Activated CD4-positive, alpha-beta T cell treated with anti-CD3 and anti-CD28 coated beads, Interleukin-2, amount 50 U/mL, for 24 hours (primary cell): ENCODE results near the gene AQP10.
"Not testable (repeated sequence)": the region's sequence is repeated elsewhere in the genome, so short reads cannot be mapped to it uniquely, and the experiment has no call there.

Source experiments
- DNase-seq, 2 donors: peaks; one replicate each; pipeline ENCODE4 v3.0.0-alpha.2; 2020; ENCODE audit warnings: low read depth in 1 of 2, low spot score in 1 of 2

The AQP10 gene

DNA sequence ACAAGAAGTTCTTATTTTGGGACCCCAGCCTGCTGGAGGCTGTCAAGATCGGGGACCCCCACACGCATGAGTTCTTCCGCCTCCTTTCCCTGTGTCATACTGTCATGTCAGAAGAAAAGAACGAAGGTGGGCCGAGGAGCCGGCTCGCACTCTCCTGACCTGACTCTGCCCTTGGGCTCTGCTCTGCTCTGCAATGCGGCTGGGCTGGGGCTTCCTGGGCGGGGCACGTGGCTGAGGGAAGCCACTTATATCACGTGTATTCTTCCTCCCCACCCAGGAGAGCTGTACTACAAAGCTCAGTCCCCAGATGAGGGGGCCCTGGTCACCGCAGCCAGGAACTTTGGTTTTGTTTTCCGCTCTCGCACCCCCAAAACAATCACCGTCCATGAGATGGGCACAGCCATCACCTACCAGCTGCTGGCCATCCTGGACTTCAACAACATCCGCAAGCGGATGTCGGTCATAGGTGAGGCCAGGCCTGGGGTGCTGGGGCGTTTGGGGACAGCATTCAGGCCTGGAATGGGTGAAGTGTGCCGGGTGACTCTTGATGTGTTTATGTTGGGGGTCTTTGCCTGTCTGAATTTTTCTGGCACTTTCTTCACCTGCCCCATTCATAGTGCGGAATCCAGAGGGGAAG lies 22.1 kb downstream of the AQP10 start:
- DNase-seq, result peak in 1 of 2 donors; percentile 54

DNA sequence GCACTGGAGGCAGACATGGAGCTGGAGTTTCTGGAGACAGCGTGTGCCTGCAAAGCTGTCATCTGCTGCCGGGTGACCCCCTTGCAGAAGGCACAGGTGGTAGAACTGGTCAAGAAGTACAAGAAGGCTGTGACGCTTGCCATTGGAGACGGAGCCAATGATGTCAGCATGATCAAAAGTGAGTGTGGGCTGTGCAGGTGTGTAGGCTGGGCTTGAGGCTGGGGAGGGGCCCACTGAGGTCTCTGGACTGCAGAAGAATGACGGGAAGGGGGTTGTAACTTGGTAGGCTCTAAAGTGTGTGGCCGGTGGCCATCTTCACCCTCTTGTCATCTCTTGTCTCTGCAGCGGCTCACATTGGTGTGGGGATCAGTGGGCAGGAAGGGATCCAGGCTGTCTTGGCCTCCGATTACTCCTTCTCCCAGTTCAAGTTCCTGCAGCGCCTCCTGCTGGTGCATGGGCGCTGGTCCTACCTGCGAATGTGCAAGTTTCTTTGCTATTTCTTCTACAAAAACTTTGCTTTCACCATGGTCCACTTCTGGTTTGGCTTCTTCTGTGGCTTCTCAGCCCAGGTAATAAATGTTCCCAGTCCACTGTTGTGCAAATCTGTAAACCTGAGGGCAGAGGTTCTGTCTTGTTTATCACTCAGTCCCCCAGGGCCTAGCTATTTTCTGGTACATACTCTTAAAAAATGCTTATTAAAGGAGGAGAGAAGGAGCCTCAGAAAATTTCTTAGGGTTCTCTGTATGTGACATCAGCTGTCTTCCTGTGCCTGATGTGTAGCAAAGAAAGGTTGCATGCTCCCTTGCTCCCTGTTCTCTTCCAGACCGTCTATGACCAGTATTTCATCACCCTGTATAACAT lies 24.3 kb downstream of the AQP10 start:
- peak in 1 of 2 donors; percentile 53 for DNase-seq

DNA sequence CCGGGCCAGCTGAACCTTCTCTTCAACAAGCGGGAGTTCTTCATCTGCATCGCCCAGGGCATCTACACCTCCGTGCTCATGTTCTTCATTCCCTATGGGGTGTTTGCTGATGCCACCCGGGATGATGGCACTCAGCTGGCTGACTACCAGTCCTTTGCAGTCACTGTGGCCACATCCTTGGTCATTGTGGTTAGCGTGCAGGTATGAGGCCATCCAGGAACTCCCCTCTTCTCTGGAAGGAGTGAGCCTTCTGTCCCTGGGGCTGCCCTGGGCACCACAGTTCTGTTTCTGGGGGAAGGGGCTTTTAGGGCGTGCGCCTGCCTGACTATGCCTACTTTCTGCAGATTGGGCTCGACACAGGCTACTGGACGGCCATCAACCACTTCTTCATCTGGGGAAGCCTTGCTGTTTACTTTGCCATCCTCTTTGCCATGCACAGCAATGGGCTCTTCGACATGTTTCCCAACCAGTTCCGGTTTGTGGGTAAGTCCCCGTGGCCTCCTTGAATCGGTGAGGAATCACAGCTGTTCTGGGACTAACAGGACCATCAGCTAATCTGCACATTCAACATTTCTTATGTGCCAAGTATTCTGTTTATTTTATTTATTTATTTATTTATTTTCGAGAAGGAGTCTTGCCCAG lies 25.5 kb downstream of the AQP10 start:
- DNase-seq, result no peak

DNA sequence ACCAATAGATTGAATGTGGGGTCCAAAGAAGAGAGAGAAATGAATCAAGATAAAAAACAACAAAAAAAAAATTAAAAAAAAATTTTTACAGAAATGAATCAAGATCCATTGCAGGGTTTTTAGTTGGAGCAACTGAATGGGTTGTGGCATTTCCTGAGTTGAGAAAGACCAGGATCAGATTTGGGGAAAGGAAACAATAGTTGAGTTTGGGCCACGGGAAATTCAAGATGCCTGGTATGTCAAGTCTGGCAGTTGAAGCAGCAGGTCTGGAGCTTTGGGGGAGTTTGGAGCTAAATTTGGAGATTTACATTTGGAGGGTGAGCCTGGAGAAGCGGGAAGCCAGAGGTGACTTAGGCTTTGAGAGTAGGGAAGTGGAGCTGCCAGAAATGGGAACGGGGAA lies 27.1 kb downstream of the AQP10 start:
- no peak for DNase-seq

DNA sequence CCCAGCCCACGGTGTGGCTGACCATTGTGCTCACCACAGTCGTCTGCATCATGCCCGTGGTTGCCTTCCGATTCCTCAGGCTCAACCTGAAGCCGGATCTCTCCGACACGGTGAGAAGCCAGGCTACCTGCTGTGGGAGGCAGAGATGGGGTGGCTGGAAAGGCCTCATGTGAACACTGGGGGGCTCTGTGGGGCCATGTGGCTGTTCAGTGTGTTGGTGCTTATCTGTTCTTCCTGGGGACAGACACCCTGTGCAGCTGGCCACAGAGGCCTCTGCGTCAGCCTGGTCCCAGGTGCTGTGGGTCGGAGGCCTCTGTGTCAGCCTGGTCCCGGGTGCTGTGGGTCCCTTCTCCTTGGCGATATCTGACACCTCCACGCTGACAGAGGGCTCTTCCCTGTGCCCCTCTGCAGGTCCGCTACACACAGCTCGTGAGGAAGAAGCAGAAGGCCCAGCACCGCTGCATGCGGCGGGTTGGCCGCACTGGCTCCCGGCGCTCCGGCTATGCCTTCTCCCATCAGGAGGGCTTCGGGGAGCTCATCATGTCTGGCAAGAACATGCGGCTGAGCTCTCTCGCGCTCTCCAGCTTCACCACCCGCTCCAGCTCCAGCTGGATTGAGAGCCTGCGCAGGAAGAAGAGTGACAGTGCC lies 27.7 kb downstream of the AQP10 start:
- no peak for DNase-seq

DNA sequence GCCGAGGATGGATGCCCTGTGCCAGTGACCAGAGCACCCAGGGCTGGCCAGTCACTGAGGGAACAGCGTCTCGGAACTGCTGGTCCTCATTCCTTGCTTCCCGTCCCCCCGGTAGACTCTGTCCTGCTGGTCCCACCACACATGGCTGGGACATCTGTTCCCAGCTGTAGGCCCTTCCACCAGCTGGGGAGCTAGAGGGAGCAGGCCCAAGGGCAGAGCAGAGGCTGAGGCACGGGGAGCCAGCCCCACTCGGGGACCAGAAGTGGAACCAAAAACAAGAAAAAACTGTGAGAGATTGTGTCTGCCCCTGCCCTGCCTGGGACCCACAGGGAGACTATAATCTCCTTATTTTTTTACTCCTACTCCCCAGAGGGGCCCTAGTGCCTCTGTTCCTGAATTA lies 28.2 kb downstream of the AQP10 start:
- no peak for DNase-seq

DNA sequence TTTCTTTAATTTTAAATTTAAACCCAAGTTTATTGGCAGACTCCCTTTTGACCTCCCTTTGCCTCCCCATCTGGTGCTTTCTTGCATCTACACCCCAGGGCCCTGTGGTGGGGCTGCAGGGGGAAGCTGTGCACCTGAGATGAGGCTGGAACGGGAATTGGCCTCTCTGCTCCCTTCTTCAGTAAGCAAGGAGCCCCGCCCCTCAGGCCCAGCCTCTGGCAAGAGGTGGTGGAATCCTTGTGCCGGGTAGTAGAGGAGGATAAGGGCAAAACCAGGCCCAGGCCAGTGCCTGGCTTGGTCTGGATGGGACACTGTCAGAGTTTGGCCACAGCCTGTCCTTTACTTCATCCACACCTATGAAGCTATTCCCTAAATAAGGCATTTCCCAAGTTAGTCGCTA lies 29.5 kb downstream of the AQP10 start:
- DNase-seq, result no peak

DNA sequence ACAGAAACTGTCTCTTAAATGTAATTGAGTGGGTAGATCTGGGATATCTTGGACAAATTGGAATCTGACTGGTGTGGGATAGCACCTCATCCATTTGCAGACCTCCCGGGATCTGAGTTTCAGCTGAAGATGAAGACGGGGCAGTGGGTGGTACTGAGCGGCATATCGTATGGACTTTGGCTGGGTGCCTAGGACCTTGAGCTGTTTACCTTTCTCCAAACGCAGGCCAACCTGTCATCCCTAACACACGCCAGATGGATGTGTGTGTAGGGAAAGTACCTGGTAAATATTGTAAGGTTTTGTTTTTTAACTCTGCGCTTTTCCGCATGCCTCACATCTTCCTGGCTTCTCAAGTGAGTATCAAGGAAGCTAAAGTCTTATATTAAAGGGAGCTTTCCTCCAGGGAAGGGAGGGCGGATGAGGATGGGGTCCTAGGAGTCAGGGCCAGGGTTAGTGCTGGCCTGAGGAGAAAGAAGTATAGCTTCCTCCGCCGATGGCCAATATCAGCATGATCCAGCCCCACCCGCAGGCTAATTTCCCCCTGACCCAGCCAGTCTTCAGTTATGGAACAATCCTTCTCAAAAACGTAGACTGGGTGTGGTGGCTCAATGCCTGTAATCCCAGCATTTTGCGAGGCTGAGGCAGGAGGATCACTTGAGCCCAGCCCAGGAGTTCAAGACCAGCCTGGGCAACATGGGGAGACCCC lies 30.6 kb downstream of the AQP10 start:
- no peak for DNase-seq

DNA sequence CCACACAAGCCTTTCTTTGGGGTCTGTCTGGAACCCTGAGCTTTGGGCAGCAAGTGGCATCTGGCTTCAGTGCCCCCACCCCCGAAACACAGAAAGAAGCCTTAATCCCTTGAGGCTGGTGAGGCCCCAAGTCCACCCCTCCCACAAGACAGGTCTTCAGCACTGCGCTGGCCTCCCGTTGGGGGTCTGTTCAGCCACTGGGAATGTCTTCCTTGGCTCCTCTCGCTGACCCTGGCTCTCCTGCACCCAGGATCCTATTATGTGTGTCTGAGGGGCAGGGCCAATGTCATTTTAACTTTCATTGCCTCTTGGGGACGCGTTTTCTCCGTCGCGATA lies 31.3 kb downstream of the AQP10 start:
- DNase-seq, result no peak

DNA sequence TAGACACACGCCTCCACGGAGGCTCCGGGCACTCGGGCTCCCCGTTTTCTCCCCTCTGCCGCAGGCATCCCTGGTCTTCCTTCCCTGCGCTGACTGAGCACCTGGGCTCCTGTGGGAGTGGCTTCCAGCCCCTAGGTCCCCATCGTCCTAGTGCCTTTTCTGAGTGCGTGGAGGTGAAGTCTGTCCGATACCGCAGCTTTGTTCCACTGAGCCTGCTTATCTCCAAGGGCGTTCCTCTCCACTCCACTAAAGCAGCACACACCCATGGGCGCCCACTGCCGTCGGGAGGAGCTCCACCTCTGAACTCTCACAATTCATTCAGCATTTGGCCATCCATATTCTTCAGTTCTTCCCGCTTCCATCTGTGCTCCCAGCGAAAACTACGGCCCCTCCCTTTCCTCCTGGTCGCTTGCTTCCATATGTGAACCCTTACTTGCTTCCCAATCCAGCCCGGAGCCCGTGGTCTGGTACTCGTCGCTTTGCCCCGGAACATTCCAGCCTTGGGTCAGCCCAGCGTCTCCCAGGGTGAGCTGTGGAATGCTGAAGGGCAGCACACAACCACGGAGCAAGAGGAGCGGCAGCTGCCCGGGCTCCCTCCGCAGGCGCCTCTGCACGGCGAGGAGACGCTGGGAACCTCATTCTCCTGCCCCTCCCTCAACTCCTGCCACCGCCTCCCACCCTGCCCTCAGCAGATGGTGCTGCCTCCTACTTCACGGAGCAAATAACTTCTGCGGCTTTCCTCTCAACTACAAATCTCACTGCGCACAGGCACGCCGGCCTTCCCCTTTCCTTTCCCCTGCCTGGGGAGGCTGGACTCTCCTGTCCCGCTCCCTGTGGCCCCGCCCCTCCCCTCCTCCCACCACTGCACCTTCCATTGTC lies 31.9 kb downstream of the AQP10 start:
- DNase-seq, result no peak

DNA sequence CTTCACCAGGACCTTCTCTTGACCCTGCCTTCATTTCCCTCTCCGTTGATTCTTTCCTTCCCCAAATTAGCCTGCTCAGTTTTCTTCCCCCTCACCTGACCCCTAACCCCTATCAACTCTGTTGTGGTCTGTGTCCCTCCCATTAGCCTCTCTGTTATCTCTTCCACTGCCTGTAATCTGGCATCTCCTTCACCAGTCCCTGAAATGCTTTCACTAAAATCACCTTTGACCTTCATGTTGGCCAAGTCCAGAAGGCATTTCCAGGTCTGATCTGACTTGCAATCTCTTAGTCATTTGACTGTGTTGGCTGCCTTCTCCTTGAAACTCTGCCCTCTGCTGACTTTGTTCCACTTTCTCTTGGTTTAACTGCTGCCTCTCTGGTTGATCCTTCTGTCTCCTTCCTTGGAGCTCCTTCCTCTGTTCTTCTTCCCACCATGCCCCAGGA lies 32.6 kb downstream of the AQP10 start:
- no peak for DNase-seq

DNA sequence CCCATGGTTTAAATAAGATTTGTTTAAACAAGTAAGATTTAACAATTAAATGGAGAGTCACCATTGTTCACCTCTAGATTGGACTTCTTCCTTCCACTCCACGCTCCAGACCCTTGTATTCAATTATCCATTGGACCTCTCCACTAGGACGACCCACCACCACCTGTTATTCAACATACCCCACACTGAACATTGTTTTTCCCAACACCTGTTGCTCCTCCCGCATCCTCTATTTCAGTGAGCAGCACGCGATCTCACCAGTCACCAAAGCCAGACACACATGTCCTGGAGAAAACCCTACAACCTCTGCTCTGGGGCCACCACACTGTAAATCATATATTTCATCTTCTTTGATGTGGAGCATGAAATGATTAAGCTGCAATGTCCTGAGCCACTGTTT lies 33.1 kb downstream of the AQP10 start:
- no peak for DNase-seq

DNA sequence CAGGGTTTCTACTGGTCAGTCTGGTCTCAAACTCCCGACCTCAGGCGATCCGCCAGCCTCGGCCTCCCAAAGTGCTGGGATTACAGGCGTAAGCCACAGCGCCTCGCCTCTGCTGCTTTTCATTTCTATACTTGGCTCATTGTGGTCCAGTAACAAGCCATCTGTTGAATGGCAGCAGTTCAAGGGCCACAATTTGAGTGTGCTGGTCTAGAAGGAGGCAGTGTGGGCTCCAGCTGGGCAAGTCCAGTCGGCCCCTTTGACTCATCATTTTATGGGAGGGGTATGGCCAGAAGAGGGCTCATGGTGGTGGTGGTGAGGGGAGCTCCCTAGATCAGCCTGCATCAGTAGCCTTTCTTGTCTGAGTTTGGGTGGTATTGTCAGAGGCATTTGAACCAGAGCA lies 37.6 kb downstream of the AQP10 start:
- no peak for DNase-seq

DNA sequence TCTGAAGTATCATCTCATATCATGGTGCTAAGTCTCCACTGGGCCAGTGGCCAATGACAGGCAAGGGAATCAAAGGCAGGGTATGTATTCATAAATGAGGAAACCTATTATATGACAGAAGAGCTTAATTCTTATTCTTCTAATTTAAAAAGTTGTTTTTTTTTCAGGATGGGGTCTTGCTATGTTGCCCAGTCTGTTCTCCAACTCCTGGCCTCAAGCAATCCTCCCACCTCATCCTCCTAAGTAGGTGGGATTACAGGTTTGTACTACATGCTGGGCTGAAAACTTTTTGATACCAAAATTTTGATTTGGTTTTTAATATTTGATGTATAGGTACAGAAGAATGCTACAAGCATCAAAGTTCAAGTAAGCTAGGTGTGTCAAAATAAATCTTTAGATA lies 39.4 kb downstream of the AQP10 start:
- no peak for DNase-seq

DNA sequence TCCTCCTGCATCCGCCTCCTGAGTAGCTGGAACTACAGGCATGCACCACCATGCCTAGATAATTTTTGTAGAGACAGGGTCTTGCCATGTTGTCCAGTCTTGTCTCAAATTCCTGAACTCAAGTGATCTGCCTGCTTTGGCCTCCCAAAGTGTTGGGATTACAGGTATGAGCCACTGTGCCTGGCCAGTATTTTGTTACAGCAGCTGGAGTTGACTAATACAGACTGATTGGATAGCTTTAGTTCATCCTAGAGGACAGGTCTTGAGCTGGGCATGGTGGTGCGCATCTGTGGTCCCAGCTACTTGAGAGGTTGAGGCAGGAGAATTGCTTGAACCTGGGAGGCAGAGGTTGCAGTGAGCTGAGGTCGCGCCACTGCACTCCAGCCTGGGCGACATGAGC lies 40.0 kb downstream of the AQP10 start:
- DNase-seq, result not testable (repeated sequence)

DNA sequence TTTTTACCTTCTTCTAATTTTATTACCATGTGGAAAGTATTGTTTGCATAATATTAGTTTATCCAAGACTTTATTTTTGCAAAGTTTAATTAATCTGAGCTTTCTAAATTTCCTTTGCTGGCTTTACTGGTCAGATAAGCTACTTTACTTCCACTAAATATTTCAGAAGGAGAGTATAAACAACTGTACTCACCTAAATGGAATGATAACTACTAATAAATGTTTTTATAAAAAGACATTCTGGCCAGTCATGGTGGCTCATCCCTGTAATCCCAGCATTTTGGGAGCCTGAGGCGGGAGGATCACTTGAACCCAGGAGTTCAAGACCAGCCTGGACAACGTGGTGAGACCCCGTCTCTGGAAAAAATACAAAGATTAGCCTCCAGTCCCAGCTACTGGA lies 40.5 kb downstream of the AQP10 start:
- DNase-seq, result no peak

DNA sequence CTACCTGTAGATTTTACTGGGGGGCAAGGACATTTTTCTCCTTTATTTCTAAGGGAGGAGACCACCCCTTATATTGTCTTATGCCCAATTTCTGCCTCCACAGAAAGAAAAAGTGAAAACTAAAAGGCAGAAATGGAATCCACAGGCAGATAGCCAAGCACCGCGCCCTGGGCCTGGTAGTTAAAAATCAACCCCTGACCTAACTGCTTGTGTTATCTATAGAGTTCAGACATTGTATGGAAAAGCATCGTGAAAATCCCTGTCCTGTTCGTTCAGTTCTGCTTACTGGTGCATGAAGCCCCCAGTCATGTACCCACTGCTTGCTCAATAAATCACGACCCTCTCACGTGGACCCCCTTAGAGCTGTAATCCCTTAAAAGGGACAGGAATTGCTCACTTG lies 50.5 kb downstream of the AQP10 start:
- no peak for DNase-seq

DNA sequence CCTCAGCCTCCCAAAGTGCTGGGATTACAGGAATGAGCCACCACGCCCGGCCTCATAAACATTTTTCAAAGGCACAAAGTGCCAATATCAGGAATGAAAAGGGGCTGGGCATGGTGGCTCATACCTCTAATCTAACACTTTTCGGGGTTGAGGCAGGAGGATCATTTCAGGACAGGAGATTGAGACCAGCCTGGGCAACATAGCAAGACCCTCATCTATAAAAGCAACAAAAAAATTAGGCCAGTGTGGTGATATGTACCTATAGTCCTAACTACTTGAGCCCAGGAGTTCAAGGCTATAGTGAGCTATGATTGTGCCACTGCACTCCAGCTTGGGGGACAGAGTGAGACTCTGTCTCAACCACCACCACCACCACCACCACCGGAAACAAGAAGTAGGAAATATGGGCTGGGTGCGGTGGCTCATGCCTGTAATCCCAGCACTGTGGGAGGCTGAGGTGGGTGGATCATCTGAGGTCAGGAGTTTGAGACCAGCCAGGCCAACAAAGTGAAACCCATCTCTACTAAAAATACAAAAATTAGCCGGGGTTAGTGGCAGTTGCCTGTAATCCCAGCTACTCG lies 53.0 kb downstream of the AQP10 start:
- not testable (repeated sequence) for DNase-seq
